Body of pancreas (tissue), 4 donors: ENCODE measurements around the gene CYGB.

Experiments
- CTCF ChIP-seq, 7 experiments: fragments of 450-650 bp in 4 of 7; fragments of 200-600 bp in 3 of 7; sonication (generic) in 3 of 7; IDR thresholded peaks; one replicate each; pipeline ENCODE4 v1.5.1; 2016 to 2019; ENCODE audit warnings: antibody characterized with exemption in 7 of 7
- POLR2A ChIP-seq, 3 donors: fragments of 450-650 bp; IDR thresholded peaks; one replicate each; pipeline ENCODE4 v1.6.1; 2016; ENCODE audit warnings: antibody characterized with exemption in 3 of 3, mild to moderate bottlenecking in 2 of 3

- no peak for TF ChIP-seq CTCF (IDR thresholded peaks at IDR 0.05)
- TF ChIP-seq POLR2A (IDR thresholded peaks at IDR 0.05): no peak
Measured at GRCh38 chr17:76570877-76571471, 33.5 kb upstream of the CYGB start.
